Adrenal gland (tissue), 5 donors: ENCODE data around the gene BUB1B.

ENCODE experiments used
- CTCF ChIP-seq, 6 experiments: fragments of 450-650 bp in 4 of 6; fragments of 200-600 bp in 2 of 6; sonication (generic) in 1 of 6; IDR thresholded peaks; 1 replicate in 5 of 6; 2 replicates in 1 of 6; pipeline versions ENCODE4 v1.5.1 to v1.8.0; 2016 to 2021; ENCODE audit warnings: antibody characterized with exemption in 6 of 6, mild to moderate bottlenecking in 2 of 6, moderate library complexity in 1 of 6
- POLR2A ChIP-seq, 2 donors: fragments of 450-650 bp; IDR thresholded peaks; one replicate each; pipeline ENCODE4 v1.6.1; 2017; ENCODE audit warnings: antibody characterized with exemption in 2 of 2, mild to moderate bottlenecking in 2 of 2, moderate library complexity in 1 of 2
- donor health status: DM: no; HTN: no; CAD: no.

GRCh38 chr15:40151499-40151898, 9.4 kb upstream of the BUB1B start:
- no peak for TF ChIP-seq CTCF (IDR thresholded peaks at IDR 0.05)
- TF ChIP-seq POLR2A (IDR thresholded peaks at IDR 0.05) = no peak
